Progenitor cell of endocrine pancreas (in vitro differentiated cells): Measurements from ENCODE around the gene NPTXR. TPM values are rescaled to one million over a fixed set of nuclear protein-coding genes. Genes with fewer than 3 reads are reported as not detected.

Source experiments
- DNase-seq: peaks from one replicate; pipeline ENCODE4 v3.0.0; 2021; ENCODE audit warnings: low spot score; ENCODE audit not compliant: unreplicated experiment
- H3K27ac Mint-ChIP-seq: 2 replicates; pipeline ENCODE4 v1.8.0; 2021; ENCODE audit warnings: mild to moderate bottlenecking, moderate library complexity, mixed read lengths
- H3K27me3 Mint-ChIP-seq: 2 replicates; pipeline ENCODE4 v1.8.0; 2021; ENCODE audit warnings: mixed read lengths
- H3K36me3 Mint-ChIP-seq: 2 replicates; pipeline ENCODE4 v1.8.0; 2022; ENCODE audit warnings: mixed read lengths; ENCODE audit not compliant: insufficient read depth
- H3K4me1 Mint-ChIP-seq: 2 replicates; pipeline ENCODE4 v1.8.0; 2021; ENCODE audit warnings: low read depth, mixed read lengths
- H3K4me3 Mint-ChIP-seq: 2 replicates; pipeline ENCODE4 v1.8.0; 2021; ENCODE audit warnings: low read depth, mild to moderate bottlenecking, moderate library complexity, mixed read lengths
- H3K9me3 Mint-ChIP-seq: 2 replicates; pipeline ENCODE4 v1.8.0; 2021; ENCODE audit warnings: low read depth, mixed read lengths
- CTCF ChIP-seq: fragments of 200-600 bp; sonication (generic); IDR thresholded peaks from one replicate; pipeline ENCODE4 v1.5.0; 2021; ENCODE audit warnings: antibody characterized with exemption, mild to moderate bottlenecking; ENCODE audit not compliant: unreplicated experiment
- total RNA-seq: library from RNA; stranded (reverse); gene quantifications from 2 replicates; pipeline ENCODE4 v1.2.1, GENCODE V29; 2021

NPTXR gene
- total RNA-seq, 1 donor from 2014 or later = 4.7 TPM

- no peak for DNase-seq
- Mint-ChIP-seq H3K4me1 (peaks cover 1% of the 10 kb centered on the region), H3K27ac (no peak overlapping the region), H3K9me3 (no peaks in the 10 kb centered on the region), H3K4me3 (no peak overlapping the region), H3K27me3 (peaks cover 60% of the 10 kb centered on the region), H3K36me3 (no peaks in the 10 kb centered on the region)
- no peak for TF ChIP-seq CTCF
These were observed 2.2 kb downstream of the NPTXR start for GRCh38 chr22:38841635-38842034.

GRCh38 chr22:38841211-38841610 is 2.6 kb downstream of the NPTXR start:
- no peak overlapping the region for H3K27ac Mint-ChIP-seq
- no peak overlapping the region for H3K4me3 Mint-ChIP-seq
- H3K27me3 Mint-ChIP-seq = peaks cover 58% of the 10 kb centered on the region
- no peaks in the 10 kb centered on the region for H3K9me3 Mint-ChIP-seq
- no peak for DNase-seq
- peaks cover 1% of the 10 kb centered on the region for H3K4me1 Mint-ChIP-seq
- no peaks in the 10 kb centered on the region for H3K36me3 Mint-ChIP-seq
- no peak for TF ChIP-seq CTCF

- Mint-ChIP-seq H3K27me3 (peaks cover 57% of the 10 kb centered on the region), H3K4me3 (no peak overlapping the region), H3K36me3 (no peaks in the 10 kb centered on the region), H3K27ac (peak overlapping the region; percentile 16), H3K9me3 (no peaks in the 10 kb centered on the region), H3K4me1 (peaks cover 1% of the 10 kb centered on the region)
- no peak for TF ChIP-seq CTCF
- DNase-seq = no peak
These were observed 3.7 kb downstream of the NPTXR start for GRCh38 chr22:38840129-38840528.

- Mint-ChIP-seq H3K4me1 (peaks cover 1% of the 10 kb centered on the region), H3K36me3 (no peaks in the 10 kb centered on the region), H3K9me3 (no peaks in the 10 kb centered on the region), H3K27ac (no peak overlapping the region), H3K27me3 (peaks cover 54% of the 10 kb centered on the region), H3K4me3 (no peak overlapping the region)
- no peak for DNase-seq
- TF ChIP-seq CTCF = no peak
These were observed 4.1 kb downstream of the NPTXR start for GRCh38 chr22:38839686-38840085.

GRCh38 chr22:38837414-38837928 is 6.4 kb downstream of the NPTXR start:
- no peaks in the 10 kb centered on the region for H3K4me1 Mint-ChIP-seq
- peaks cover 53% of the 10 kb centered on the region for H3K27me3 Mint-ChIP-seq
- H3K27ac Mint-ChIP-seq = no peak overlapping the region
- H3K4me3 Mint-ChIP-seq = no peak overlapping the region
- H3K36me3 Mint-ChIP-seq = no peaks in the 10 kb centered on the region
- no peak for DNase-seq
- TF ChIP-seq CTCF = no peak
- no peaks in the 10 kb centered on the region for H3K9me3 Mint-ChIP-seq
